ENCODE measurements around the gene BACH2. TPM values are rescaled to one million over a fixed set of nuclear protein-coding genes. Genes with fewer than 3 reads are reported as not detected.
A peak's percentile ranks its signal among the peaks of the same experiment; 100 is the strongest.

BACH2 gene
- total and polyA plus RNA-seq, 2 donors, result 0.90 to 7.5 TPM

GRCh38 chr6:90194371-90194841 is 102.2 kb downstream of the BACH2 start:
- no peak for DNase-seq (ENCODE audit: extremely low spot score)
- no peak overlapping the region for H3K27ac ChIP-seq (ENCODE audit: low read depth)
- H3K4me1 ChIP-seq (ENCODE audit: insufficient read depth), result no peaks in the 10 kb centered on the region
- H3K36me3 ChIP-seq (ENCODE audit: insufficient read depth), result no peaks in the 10 kb centered on the region
- no peak overlapping the region for H3K4me3 ChIP-seq (ENCODE audit: low read depth, low read length)
- 37% methylated on average over 4 of the region's 4 CpGs for WGBS

DNA sequence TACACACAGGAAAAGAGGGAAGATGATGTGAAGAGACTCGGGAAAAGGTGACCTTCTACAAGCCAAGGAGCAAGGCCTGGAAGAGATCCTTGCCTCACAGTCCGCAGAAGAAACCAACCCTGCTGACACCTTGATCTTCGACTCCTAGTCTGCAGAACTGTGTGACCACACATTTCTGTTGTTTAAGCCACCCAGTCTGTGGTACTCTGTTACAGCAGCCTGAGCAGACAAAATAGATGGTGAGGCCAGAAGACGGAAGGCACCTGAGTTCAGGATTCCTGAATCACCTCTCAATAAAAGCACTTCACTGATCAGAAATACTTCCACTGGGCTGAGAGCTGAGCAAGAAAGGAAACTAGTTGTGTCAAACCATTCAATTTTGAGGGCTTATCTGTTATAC is 103.3 kb downstream of the BACH2 start:
- H3K4me1 ChIP-seq (ENCODE audit: insufficient read depth), result no peaks in the 10 kb centered on the region
- H3K4me3 ChIP-seq (ENCODE audit: low read depth, low read length), result no peak overlapping the region
- no peaks in the 10 kb centered on the region for H3K36me3 ChIP-seq (ENCODE audit: insufficient read depth)
- WGBS, result 98% methylated on average over 4 of the region's 4 CpGs
- no peak for DNase-seq (ENCODE audit: extremely low spot score)
- H3K27ac ChIP-seq (ENCODE audit: low read depth), result no peak overlapping the region

GRCh38 chr6:90192857-90193256 is 103.8 kb downstream of the BACH2 start:
- no peaks in the 10 kb centered on the region for H3K4me1 ChIP-seq (ENCODE audit: insufficient read depth)
- H3K36me3 ChIP-seq (ENCODE audit: insufficient read depth), result no peaks in the 10 kb centered on the region
- 96% methylated on average over 3 of the region's 3 CpGs for WGBS
- H3K27ac ChIP-seq (ENCODE audit: low read depth), result no peak overlapping the region
- no peak overlapping the region for H3K4me3 ChIP-seq (ENCODE audit: low read depth, low read length)
- no peak for DNase-seq (ENCODE audit: extremely low spot score)

GRCh38 chr6:90190752-90191395 is 105.8 kb downstream of the BACH2 start:
- no peak for DNase-seq (ENCODE audit: extremely low spot score)
- 83% methylated on average over 5 of the region's 5 CpGs for WGBS
- H3K27ac ChIP-seq (ENCODE audit: low read depth), result no peak overlapping the region
- H3K4me1 ChIP-seq (ENCODE audit: insufficient read depth), result no peaks in the 10 kb centered on the region
- H3K4me3 ChIP-seq (ENCODE audit: low read depth, low read length), result no peak overlapping the region
- no peaks in the 10 kb centered on the region for H3K36me3 ChIP-seq (ENCODE audit: insufficient read depth)

DNA sequence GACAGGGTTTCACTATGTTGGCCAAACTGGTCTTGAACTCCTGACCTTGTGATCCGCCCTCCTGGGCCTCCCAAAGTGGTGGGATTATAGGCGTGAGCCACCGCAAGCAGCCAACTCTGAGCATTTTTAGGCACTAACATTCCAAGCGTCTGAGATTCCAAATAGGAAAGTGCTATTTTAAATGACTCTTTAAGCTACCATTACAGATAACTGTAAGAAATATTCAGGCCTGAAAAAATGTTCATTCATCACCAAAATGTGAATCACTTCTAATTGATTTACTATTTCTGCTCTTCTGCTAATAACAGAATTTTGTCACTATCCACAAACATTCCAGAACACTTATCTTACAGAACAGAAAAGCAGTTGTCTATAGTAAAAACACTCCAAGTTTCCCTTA is 106.5 kb downstream of the BACH2 start:
- DNase-seq (ENCODE audit: extremely low spot score), result no peak
- Histone ChIP-seq H3K36me3 (ENCODE audit: insufficient read depth) (no peaks in the 10 kb centered on the region), H3K4me1 (ENCODE audit: insufficient read depth) (no peaks in the 10 kb centered on the region), H3K4me3 (ENCODE audit: low read depth, low read length) (no peak overlapping the region), H3K27ac (ENCODE audit: low read depth) (no peak overlapping the region)
- WGBS, result 72% methylated on average over 4 of the region's 4 CpGs

DNA sequence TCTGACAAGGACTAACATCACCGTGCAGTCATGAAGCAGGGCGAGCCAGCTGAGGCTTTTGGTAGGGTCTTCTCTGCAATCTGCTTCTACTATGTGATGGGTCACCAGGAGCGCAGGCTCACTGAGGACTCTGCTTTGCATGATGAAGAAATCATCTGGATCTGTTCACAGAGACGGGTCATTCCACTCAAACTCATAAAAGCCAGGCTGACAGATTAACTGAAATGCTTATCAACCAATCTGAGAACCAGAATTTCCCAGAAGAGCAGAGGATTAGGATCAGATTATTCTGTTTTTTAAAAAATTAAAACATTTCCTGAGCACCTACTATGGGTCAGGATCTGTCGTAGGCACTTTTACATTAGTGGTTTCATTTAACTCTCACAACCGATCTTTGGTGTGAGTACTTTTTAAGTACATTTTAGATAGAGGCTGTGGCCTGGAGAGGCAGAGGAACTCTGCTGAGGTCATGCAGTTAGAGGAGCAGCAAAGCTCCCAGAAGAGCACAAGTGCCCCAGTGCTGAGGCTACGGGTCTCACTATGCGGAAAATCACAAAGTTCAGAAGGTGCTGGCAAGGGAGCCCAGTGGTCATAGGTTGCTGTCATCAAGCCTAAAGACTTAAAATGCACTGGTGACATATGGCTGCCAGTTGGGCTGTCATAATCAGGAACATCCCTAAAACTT is 109.1 kb downstream of the BACH2 start:
- Histone ChIP-seq H3K27ac (ENCODE audit: low read depth) (no peak overlapping the region), H3K36me3 (ENCODE audit: insufficient read depth) (no peaks in the 10 kb centered on the region), H3K4me1 (ENCODE audit: insufficient read depth) (no peaks in the 10 kb centered on the region), H3K4me3 (ENCODE audit: low read depth, low read length) (no peak overlapping the region)
- DNase-seq (ENCODE audit: extremely low spot score), result no peak
- WGBS, result 59% methylated on average over 8 of the region's 8 CpGs

GRCh38 chr6:90186637-90187371 is 109.8 kb downstream of the BACH2 start:
- no peak for DNase-seq (ENCODE audit: extremely low spot score)
- H3K4me3 ChIP-seq (ENCODE audit: low read depth, low read length), result no peak overlapping the region

GRCh38 chr6:90186026-90186425 is 110.6 kb downstream of the BACH2 start:
- over 99% methylated on average over 3 of the region's 3 CpGs for WGBS
- no peak for DNase-seq (ENCODE audit: extremely low spot score)
- Histone ChIP-seq H3K4me1 (ENCODE audit: insufficient read depth) (no peaks in the 10 kb centered on the region), H3K36me3 (ENCODE audit: insufficient read depth) (no peaks in the 10 kb centered on the region), H3K4me3 (ENCODE audit: low read depth, low read length) (no peak overlapping the region), H3K27ac (ENCODE audit: low read depth) (no peak overlapping the region)

More at GRCh38 chr6:90186637-90187371, 109.8 kb downstream of the BACH2 start:
- Histone ChIP-seq H3K4me1 (ENCODE audit: insufficient read depth) (no peaks in the 10 kb centered on the region), H3K27ac (ENCODE audit: low read depth) (no peak overlapping the region), H3K36me3 (ENCODE audit: insufficient read depth) (no peaks in the 10 kb centered on the region)
- WGBS, result 66% methylated on average over 8 of the region's 8 CpGs

DNA sequence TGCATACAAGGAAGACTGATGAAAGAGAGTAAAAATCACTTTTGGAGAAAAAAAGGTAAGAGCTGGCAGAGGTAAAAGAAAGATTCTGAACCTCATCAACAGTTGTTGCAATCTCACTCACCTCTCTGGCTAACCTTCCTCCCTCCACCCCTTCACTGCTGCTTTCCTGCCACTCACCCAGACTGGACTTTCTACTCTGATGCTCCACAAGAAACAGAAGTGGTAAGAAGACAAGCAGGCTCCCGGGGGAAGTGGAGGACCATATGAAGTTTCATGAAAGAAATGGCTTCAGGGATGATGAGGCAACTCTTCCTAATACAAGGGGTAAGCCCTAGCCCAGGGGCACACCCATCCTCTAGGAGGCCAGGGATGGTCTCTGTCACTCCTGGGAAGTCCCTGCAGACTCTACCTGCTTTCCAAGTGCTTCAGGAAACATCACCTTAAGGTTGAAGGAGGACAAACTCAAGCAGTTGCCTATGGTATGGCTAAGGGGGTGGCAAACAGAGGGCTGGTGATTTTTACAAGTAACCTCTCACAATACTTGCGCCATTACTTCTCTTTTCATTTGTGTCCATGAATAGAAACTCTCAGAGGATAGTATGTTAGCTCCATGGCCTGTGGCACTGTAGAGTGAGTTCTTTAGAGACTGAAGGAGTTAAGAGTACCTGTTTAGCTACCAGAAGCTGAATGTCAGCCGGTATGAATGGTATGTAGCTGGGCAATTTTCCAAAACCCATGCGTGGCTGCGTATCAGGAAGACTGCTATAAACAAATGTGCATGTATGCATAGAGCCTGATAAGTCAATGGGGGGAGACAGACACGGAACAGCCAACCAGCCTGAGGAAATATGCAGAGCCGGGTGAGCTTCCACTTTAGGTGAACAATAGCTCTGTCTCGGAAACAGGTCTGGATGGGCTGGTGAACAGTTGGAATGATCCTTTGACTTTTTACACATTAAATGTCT is 112.0 kb downstream of the BACH2 start:
- 58% methylated on average over 8 of the region's 8 CpGs for WGBS
- Histone ChIP-seq H3K4me1 (ENCODE audit: insufficient read depth) (no peaks in the 10 kb centered on the region), H3K27ac (ENCODE audit: low read depth) (no peak overlapping the region), H3K36me3 (ENCODE audit: insufficient read depth) (no peaks in the 10 kb centered on the region), H3K4me3 (ENCODE audit: low read depth, low read length) (no peak overlapping the region)
- DNase-seq (ENCODE audit: extremely low spot score), result peak; percentile 62

DNA sequence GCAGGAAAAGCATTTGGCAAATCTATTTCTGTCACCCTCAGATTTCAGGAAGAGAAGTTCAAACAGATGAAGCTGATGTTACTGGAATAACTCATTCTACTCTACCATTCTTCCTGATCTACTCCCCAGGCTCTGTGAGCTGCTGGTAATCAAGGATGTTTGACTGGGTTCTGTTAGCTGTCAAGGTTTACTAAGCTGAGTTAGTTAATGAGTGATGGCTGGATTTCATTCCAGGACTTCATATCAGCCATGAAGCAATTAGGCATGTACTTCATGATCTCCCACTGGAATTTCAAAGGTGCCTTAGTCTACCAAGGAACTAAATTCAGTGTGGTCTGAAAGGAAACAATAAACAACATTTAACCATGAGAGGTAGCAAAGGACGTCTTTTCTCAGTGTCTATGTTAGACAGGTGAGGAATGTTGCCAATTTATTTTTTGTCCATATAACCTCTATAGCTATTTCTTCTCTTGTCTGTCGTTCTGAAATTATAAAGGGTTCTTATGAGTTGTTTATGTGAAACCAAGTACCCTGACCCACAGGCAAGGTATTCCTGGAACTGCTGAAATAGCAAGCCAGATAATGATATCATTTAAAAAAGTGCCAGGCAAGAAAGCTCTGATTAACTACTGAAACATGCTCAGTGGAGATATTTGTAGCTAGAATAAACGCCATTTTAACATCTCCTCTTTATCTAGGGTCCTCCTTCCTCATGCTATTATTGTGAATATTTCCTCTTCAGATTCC is 112.9 kb downstream of the BACH2 start:
- 60% methylated on average over 3 of the region's 3 CpGs for WGBS
- no peak for DNase-seq (ENCODE audit: extremely low spot score)
- H3K36me3 ChIP-seq (ENCODE audit: insufficient read depth), result no peaks in the 10 kb centered on the region
- no peak overlapping the region for H3K27ac ChIP-seq (ENCODE audit: low read depth)
- H3K4me3 ChIP-seq (ENCODE audit: low read depth, low read length), result no peak overlapping the region
- no peaks in the 10 kb centered on the region for H3K4me1 ChIP-seq (ENCODE audit: insufficient read depth)

GRCh38 chr6:90180526-90180925 is 116.1 kb downstream of the BACH2 start:
- no peaks in the 10 kb centered on the region for H3K4me1 ChIP-seq (ENCODE audit: insufficient read depth)
- no peak for DNase-seq (ENCODE audit: extremely low spot score)
- H3K4me3 ChIP-seq (ENCODE audit: low read depth, low read length), result no peak overlapping the region
- no peak overlapping the region for H3K27ac ChIP-seq (ENCODE audit: low read depth)
- H3K36me3 ChIP-seq (ENCODE audit: insufficient read depth), result no peaks in the 10 kb centered on the region

GRCh38 chr6:90179190-90180169 is 117.2 kb downstream of the BACH2 start:
- WGBS, result 95% methylated on average over 1 of the region's 1 CpG
- Histone ChIP-seq H3K4me3 (ENCODE audit: low read depth, low read length) (no peak overlapping the region), H3K36me3 (ENCODE audit: insufficient read depth) (no peaks in the 10 kb centered on the region), H3K27ac (ENCODE audit: low read depth) (no peak overlapping the region), H3K4me1 (ENCODE audit: insufficient read depth) (no peaks in the 10 kb centered on the region)
- no peak for DNase-seq (ENCODE audit: extremely low spot score)
